GM23248 (cell line): ENCODE data around the gene PEX7. TPM values are rescaled to one million over a fixed set of nuclear protein-coding genes. Genes with fewer than 3 reads are reported as not detected.
"Not testable (repeated sequence)": the region's sequence is repeated elsewhere in the genome, so short reads cannot be mapped to it uniquely, and the experiment has no call there.

Experiments
- DNase-seq: peaks from one replicate; pipeline ENCODE4 v3.0.0-alpha.2; 2015
- H2AFZ ChIP-seq: fragments of 200-600 bp; sonication (generic); 2 replicates; pipeline ENCODE4 v1.6.1; 2016; ENCODE audit warnings: antibody characterized with exemption
- H3F3A ChIP-seq: fragments of 200-600 bp; sonication (generic); 2 replicates; pipeline ENCODE4 v1.6.1; 2016; ENCODE audit warnings: mild to moderate bottlenecking, antibody characterized with exemption, mixed run types; ENCODE audit not compliant: insufficient read depth
- H3K27ac ChIP-seq: fragments of 200-600 bp; sonication (generic); 2 replicates; pipeline ENCODE4 v1.5.1; 2016; ENCODE audit warnings: mild to moderate bottlenecking
- H3K27me3 ChIP-seq: fragments of 200-600 bp; sonication (generic); replicated peaks from 2 replicates; pipeline ENCODE4 v1.6.1; 2016; ENCODE audit warnings: mild to moderate bottlenecking; ENCODE audit not compliant: insufficient read depth
- H3K36me3 ChIP-seq: fragments of 200-600 bp; sonication (generic); 2 replicates; pipeline ENCODE4 v1.6.1; 2016; ENCODE audit warnings: low read depth, mild to moderate bottlenecking
- H3K4me1 ChIP-seq: fragments of 200-600 bp; sonication (generic); 2 replicates; pipeline ENCODE4 v1.6.1; 2016; ENCODE audit warnings: mild to moderate bottlenecking; ENCODE audit not compliant: insufficient read depth
- H3K4me2 ChIP-seq: fragments of 200-600 bp; sonication (generic); one replicate; pipeline ENCODE4 v1.6.1; 2016; ENCODE audit warnings: mild to moderate bottlenecking; ENCODE audit not compliant: unreplicated experiment
- H3K4me3 ChIP-seq: fragments of 200-600 bp; sonication (generic); 2 replicates; pipeline ENCODE4 v1.5.1; 2016; ENCODE audit warnings: mild to moderate bottlenecking
- H3K79me2 ChIP-seq: fragments of 200-600 bp; sonication (generic); 2 replicates; pipeline ENCODE4 v1.6.1; 2016; ENCODE audit warnings: mild to moderate bottlenecking; ENCODE audit not compliant: insufficient read depth
- H3K9ac ChIP-seq: fragments of 200-600 bp; sonication (generic); 2 replicates; pipeline ENCODE4 v1.6.1; 2016; ENCODE audit warnings: mild to moderate bottlenecking
- H3K9me2 ChIP-seq: fragments of 200-600 bp; sonication (generic); 2 replicates; pipeline ENCODE4 v1.6.1; 2016; ENCODE audit warnings: mixed run types, mild to moderate bottlenecking, moderate library complexity; ENCODE audit not compliant: insufficient read depth
- H3K9me3 ChIP-seq: fragments of 200-600 bp; sonication (generic); one replicate; pipeline ENCODE4 v1.6.1; 2017; ENCODE audit warnings: low read depth
- H4K20me1 ChIP-seq: fragments of 200-600 bp; sonication (generic); 2 replicates; pipeline ENCODE4 v1.6.0; 2016; ENCODE audit not compliant: insufficient read depth
- EZH2 ChIP-seq: fragments of 200-600 bp; sonication (generic); IDR thresholded peaks from 2 replicates; pipeline ENCODE4 v1.6.1; 2018; ENCODE audit warnings: antibody characterized with exemption, mild to moderate bottlenecking; ENCODE audit not compliant: insufficient read depth, poor library complexity, severe bottlenecking
- EZH2phosphoT487 ChIP-seq: fragments of 200-600 bp; sonication (generic); IDR thresholded peaks from 2 replicates; pipeline ENCODE4 v1.6.1; 2018; ENCODE audit warnings: antibody characterized with exemption, moderate library complexity, mild to moderate bottlenecking, low read depth; ENCODE audit not compliant: insufficient read depth
- WGBS, 2 experiments: methylation state at CpG; one replicate each; pipeline ENCODE4 v1.1.6; 2015 to 2017; ENCODE audit warnings: low lambda C conversion rate in 2 of 2, low coverage in 1 of 2; ENCODE audit errors: missing lambda C conversion rate in 2 of 2; 5-methylcytosine and 5-hydroxymethylcytosine counted together
- in situ Hi-C: fragments of 300-500 bp; cut with MboI; formaldehyde crosslinking; loops from 2 replicates; pipeline ENCODE4 v1.15.0; 2020
- polyA plus RNA-seq: library from polyadenylated mRNA; unstranded; fragments of >200 nt; fragmentation: Nextera tagmentation; extraction: Ambion mirVana; gene quantifications from 2 replicates; pipeline ENCODE4 v1.2.1, GENCODE V29; 2016
- total RNA-seq: library from RNA; depleted of rRNA; stranded (reverse); fragments of >200 nt; shearing (Covaris generic); gene quantifications from 2 replicates; pipeline ENCODE4 v1.2.3, GENCODE V29; 2014

PEX7 gene
- total and polyA plus RNA-seq, 2 experiments from 2014 or later: 9.4 to 11.0 TPM

GRCh38 chr6:136809091-136809860 lies 13.1 kb upstream of the PEX7 start:
- no peaks in the 10 kb centered on the region for H3K9me2 ChIP-seq
- in situ Hi-C loops: no loop called here
- 70 to 77% methylated on average over 7 of the region's 7 CpGs for WGBS, 2 experiments
- no peaks in the 10 kb centered on the region for H4K20me1 ChIP-seq
- no peak for DNase-seq
- H3K36me3 ChIP-seq: no peaks in the 10 kb centered on the region
- H3K4me3 ChIP-seq: no peak overlapping the region
- H3K27me3 ChIP-seq: no peaks in the 10 kb centered on the region
- no peak overlapping the region for H3K4me2 ChIP-seq
- H3K9ac ChIP-seq: no peak overlapping the region
- no peaks in the 10 kb centered on the region for H3K4me1 ChIP-seq
- no peaks in the 10 kb centered on the region for H3F3A ChIP-seq
- no peaks in the 10 kb centered on the region for H3K9me3 ChIP-seq
- H3K27ac ChIP-seq: no peak overlapping the region
- H2AFZ ChIP-seq: no peak overlapping the region
- H3K79me2 ChIP-seq: no peaks in the 10 kb centered on the region
- TF ChIP-seq EZH2: no peak
- TF ChIP-seq EZH2phosphoT487: no peak

DNA sequence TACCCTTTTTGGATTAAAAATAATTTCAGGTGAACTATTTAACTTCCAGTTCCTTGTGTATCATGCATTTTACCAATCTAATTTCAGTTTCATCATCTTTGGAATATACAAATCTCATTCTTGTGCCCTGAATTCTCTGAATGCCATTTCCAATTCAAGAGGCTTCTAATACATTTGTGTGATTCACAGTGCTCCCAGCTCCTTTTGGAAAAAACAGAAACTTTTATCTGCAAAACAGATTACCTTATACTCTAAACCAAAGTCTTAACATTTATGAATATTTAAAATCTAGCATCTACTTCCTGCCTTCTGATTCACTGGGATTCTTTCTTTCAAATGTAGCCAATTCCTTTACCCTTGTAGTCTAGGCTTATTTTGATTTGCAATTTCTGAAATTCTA lies 11.1 kb upstream of the PEX7 start:
- H3K4me3 ChIP-seq: no peak overlapping the region
- no peak overlapping the region for H3K27ac ChIP-seq
- DNase-seq: peak; percentile 15
- no peaks in the 10 kb centered on the region for H3K9me2 ChIP-seq
- H3K36me3 ChIP-seq: no peaks in the 10 kb centered on the region
- H3K4me1 ChIP-seq: no peaks in the 10 kb centered on the region
- no peak overlapping the region for H2AFZ ChIP-seq
- TF ChIP-seq EZH2 (no peak), EZH2phosphoT487 (no peak)
- H3K79me2 ChIP-seq: no peaks in the 10 kb centered on the region
- H3K4me2 ChIP-seq: no peak overlapping the region
- H3F3A ChIP-seq: no peaks in the 10 kb centered on the region
- H3K27me3 ChIP-seq: no peaks in the 10 kb centered on the region
- H3K9ac ChIP-seq: no peak overlapping the region
- no peaks in the 10 kb centered on the region for H3K9me3 ChIP-seq
- in situ Hi-C loops: no loop called here
- no peaks in the 10 kb centered on the region for H4K20me1 ChIP-seq

- Histone ChIP-seq H3K9me2 (no peaks in the 10 kb centered on the region), H3K36me3 (no peaks in the 10 kb centered on the region), H3K9me3 (no peaks in the 10 kb centered on the region), H3K79me2 (no peaks in the 10 kb centered on the region), H3K27ac (no peak overlapping the region), H3K27me3 (no peaks in the 10 kb centered on the region), H4K20me1 (no peaks in the 10 kb centered on the region), H3K4me3 (no peak overlapping the region), H3F3A (no peaks in the 10 kb centered on the region), H3K9ac (no peak overlapping the region), H3K4me2 (no peak overlapping the region), H3K4me1 (no peaks in the 10 kb centered on the region), H2AFZ (no peak overlapping the region)
- TF ChIP-seq EZH2phosphoT487 (no peak), EZH2 (no peak)
- DNase-seq: no peak
- in situ Hi-C loops: no loop called here
- 82 to 92% methylated on average over 2 of the region's 2 CpGs for WGBS, 2 experiments
These were observed 10.2 kb upstream of the PEX7 start for GRCh38 chr6:136812174-136812573.

DNA sequence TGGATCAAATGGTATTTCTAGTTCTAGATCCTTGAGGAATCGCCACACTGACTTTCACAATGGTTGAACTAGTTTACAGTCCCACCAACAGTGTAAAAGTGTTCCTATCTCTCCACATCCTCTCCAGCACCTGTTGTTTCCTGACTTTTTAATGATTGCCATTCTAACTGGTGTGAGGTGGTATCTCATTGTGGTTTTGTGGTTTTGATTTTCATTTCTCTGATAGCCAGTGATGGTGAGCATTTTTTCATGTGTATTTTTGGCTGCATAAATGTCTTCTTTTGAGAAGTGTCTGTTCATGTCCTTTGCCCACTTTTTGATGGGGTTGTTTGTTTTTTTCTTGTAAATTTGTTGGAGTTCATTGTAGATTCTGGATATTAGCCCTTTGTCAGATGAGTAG lies 6.8 kb upstream of the PEX7 start:
- H3K27me3 ChIP-seq, H2AFZ ChIP-seq, H3K9me2 ChIP-seq, H3K27ac ChIP-seq, H3K36me3 ChIP-seq, H3F3A ChIP-seq, H4K20me1 ChIP-seq, H3K9me3 ChIP-seq, H3K4me2 ChIP-seq, in situ Hi-C loops, H3K9ac ChIP-seq, H3K4me1 ChIP-seq, H3K79me2 ChIP-seq, H3K4me3 ChIP-seq, DNase-seq: not testable (repeated sequence)
- 44 to 50% methylated on average over 1 of the region's 1 CpG for WGBS, 2 experiments

- no peaks in the 10 kb centered on the region for H3K4me1 ChIP-seq
- no peaks in the 10 kb centered on the region for H4K20me1 ChIP-seq
- no peaks in the 10 kb centered on the region for H3K9me3 ChIP-seq
- no peaks in the 10 kb centered on the region for H3F3A ChIP-seq
- no peak for TF ChIP-seq EZH2phosphoT487
- no peak for TF ChIP-seq EZH2
- no peak for DNase-seq
- H3K27ac ChIP-seq: no peak overlapping the region
- no peak overlapping the region for H3K4me2 ChIP-seq
- H3K9me2 ChIP-seq: no peaks in the 10 kb centered on the region
- no peak overlapping the region for H3K9ac ChIP-seq
- in situ Hi-C loops: no loop called here
- H2AFZ ChIP-seq: no peak overlapping the region
- no peaks in the 10 kb centered on the region for H3K36me3 ChIP-seq
- no peaks in the 10 kb centered on the region for H3K79me2 ChIP-seq
- WGBS, 2 experiments: 23 to 36% methylated on average over 2 of the region's 2 CpGs
- H3K27me3 ChIP-seq: no peaks in the 10 kb centered on the region
- H3K4me3 ChIP-seq: no peak overlapping the region
These were observed 5.7 kb upstream of the PEX7 start for GRCh38 chr6:136816656-136817055.
